WI38 (cell line): ENCODE results near the gene PIPOX.

ENCODE experiments used
- H3K4me3 ChIP-seq: 2 replicates; pipeline ENCODE4 v1.5.1; 2011; ENCODE audit warnings: low read depth, mild to moderate bottlenecking, control low read depth, low read length
- TF ChIP-seq, protein P1 (sequence below): IDR thresholded peaks from 2 replicates; pipeline ENCODE4 v1.5.1; 2012; ENCODE audit warnings: low read depth, mild to moderate bottlenecking, control low read depth, low read length

The PIPOX gene

DNA sequence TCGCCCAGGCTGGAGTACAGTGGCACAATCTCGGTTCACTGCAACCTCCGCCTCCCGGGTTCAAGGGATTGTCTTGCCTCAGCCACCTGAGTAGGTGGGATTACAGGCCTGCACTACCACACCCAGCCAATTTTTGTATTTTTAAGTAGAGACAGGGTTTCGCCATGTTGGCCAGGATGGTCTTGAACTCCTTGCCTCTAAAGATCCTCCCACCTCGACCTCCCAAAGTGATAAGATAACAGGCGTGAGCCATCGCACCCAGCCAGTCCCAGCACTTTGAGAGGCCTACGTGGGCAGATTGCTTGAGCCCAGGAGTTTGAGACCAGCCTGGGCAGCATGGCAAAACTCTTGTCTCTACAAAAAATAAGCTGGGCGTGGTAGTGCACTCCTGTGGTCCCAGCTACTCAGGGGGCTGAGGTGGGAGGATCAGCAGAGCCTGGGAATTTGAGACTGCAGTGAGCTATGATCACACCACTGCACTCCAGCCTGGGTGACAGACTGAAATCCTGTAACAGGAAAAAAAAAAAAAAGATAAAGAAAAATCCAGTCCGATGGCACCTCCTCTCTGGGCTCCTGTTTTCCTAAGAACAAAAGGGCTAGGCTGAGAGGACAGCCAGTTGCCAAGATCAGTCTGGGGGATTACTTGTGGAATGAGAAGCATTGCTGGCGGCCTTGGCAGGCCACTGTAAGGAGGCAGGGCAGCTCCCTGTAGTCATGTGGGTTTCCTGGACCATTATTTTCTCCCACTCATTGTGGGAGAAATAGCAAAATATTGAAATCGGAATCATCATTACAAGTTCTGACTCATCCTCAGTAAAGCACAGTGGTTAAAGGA is 3.0 kb upstream of the PIPOX start:
- H3K4me3 ChIP-seq = no peak overlapping the region
- TF ChIP-seq, protein P1, sequence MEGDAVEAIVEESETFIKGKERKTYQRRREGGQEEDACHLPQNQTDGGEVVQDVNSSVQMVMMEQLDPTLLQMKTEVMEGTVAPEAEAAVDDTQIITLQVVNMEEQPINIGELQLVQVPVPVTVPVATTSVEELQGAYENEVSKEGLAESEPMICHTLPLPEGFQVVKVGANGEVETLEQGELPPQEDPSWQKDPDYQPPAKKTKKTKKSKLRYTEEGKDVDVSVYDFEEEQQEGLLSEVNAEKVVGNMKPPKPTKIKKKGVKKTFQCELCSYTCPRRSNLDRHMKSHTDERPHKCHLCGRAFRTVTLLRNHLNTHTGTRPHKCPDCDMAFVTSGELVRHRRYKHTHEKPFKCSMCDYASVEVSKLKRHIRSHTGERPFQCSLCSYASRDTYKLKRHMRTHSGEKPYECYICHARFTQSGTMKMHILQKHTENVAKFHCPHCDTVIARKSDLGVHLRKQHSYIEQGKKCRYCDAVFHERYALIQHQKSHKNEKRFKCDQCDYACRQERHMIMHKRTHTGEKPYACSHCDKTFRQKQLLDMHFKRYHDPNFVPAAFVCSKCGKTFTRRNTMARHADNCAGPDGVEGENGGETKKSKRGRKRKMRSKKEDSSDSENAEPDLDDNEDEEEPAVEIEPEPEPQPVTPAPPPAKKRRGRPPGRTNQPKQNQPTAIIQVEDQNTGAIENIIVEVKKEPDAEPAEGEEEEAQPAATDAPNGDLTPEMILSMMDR = no peak

- H3K4me3 ChIP-seq = no peak overlapping the region
- TF ChIP-seq, protein P1 = no peak
These were observed 1.9 kb upstream of the PIPOX start for GRCh38 chr17:29041091-29041490.

DNA sequence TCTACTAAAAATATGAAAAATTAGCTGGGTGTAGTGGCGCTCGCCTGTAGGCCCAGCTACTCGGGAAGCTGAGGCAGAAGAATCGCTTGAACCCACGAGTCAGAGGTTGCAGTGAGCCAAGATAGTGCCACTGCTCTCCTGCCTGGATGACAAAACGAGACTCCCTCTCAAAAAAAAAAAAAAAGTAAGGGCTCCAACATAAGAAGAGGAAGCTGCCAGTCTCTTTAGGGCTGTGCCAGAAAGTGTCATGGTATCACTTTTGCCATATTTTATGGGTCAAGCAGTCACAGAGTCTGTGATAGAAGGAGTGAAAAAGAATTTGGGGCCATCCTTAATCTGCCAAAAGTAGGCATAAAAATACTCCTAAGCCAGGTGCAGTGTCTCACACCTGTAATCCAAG is 1.4 kb upstream of the PIPOX start:
- TF ChIP-seq, protein P1 = no peak
- H3K4me3 ChIP-seq = no peak overlapping the region

DNA sequence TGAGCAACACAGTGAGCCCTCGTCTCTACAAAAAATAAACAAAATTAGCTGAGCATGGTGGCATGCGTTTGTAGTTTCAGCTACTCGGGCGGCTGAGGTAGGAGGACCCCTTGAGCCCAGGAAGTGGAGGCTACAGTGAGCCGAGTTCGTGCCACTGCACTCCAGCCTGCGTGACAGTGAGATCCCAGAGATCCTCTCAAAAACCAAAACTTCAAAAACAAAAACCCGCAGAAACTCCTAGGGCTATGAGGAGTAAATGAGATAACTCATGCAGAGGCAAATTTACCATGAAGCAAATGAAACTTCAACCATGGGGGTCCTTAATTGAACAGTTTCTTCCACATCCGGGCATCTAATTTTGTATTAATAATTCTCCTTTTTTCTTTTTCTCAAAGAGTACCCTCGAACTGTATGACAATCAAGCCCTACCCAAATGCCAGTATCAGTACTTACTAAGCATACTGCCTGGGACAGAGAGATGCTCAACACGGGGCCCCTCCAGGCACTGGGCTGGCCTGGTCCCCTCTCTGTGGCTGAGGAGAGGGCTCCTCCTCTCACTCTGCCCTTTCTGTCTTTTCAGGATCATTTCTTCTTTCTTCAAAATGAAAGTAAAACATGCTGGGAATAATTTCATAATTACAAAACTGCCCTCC is 789 bp upstream of the PIPOX start:
- no peak overlapping the region for H3K4me3 ChIP-seq
- TF ChIP-seq, protein P1 = no peak

- TF ChIP-seq, protein P1 = no peak
- no peak overlapping the region for H3K4me3 ChIP-seq
These were observed 701 bp downstream of the PIPOX start for GRCh38 chr17:29043539-29044145.

DNA sequence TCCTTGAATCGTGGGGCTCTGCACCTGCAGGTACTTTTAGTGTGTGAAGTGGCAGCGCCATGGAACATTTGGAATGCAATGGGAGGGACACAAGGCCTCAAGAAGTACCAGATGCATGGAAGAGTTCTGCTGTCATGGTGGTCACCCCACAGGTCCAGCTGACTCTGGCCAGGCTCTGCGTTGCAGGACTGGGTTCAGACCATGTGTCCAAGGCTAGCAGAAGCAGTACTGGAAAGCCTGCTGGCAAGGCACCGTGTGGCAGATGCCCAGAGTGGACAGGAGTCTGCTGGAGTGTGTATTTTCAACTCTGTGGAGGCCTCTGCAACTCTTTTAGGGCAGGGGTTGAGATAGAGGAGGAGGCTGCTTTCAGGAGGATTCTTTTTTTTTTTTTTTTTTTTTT is 2.1 kb downstream of the PIPOX start:
- no peak overlapping the region for H3K4me3 ChIP-seq
- TF ChIP-seq, protein P1 = no peak
